ENCODE results near the gene SELENBP1. TPM values are rescaled to one million over a fixed set of nuclear protein-coding genes. Genes with fewer than 3 reads are reported as not detected.

Gene SELENBP1
- total and polyA plus RNA-seq, 2 of the 13 experiments (the other 11 are each of a cell fraction or from before 2014, with no cell fraction given), result 27.8 to 29.0 TPM

- TF ChIP-seq ZNF775 (CRISPR knock-in tag; IDR thresholded peaks at IDR 0.05; ENCODE audit: borderline replicate concordance), result no peak
- peak; percentile 59; the same call in 1 of the 2 replicates for TF ChIP-seq RAD21 (CRISPR knock-in tag; IDR thresholded peaks at IDR 0.05)
- no peak for TF ChIP-seq SNAPC2 (CRISPR knock-in tag; IDR thresholded peaks at IDR 0.05)
- TF ChIP-seq ZNF496 (CRISPR knock-in tag; IDR thresholded peaks at IDR 0.05; ENCODE audit: insufficient replicate concordance), result no peak
- TF ChIP-seq FOXM1 (CRISPR knock-in tag; IDR thresholded peaks at IDR 0.05), result no peak
- TF ChIP-seq ZNF205 (CRISPR knock-in tag; IDR thresholded peaks at IDR 0.05), result no peak
- peak; percentile 90 for TF ChIP-seq ZNF335 (CRISPR knock-in tag; IDR thresholded peaks at IDR 0.05)
- TF ChIP-seq RBFOX2 (IDR thresholded peaks at IDR 0.05; ENCODE audit: low read depth, low read length), result 0 out of 2 replicates have a peak, but pooled peaks have one; percentile 10
- no peak for TF ChIP-seq ZNF264 (CRISPR knock-in tag; IDR thresholded peaks at IDR 0.05)
- no peak for TF ChIP-seq ARID2 (CRISPR knock-in tag; IDR thresholded peaks at IDR 0.05; ENCODE audit: borderline replicate concordance)
- TF ChIP-seq XRCC5 (optimal IDR thresholded peaks at IDR 0.05; ENCODE audit: low read length), result peak; percentile 39
- TF ChIP-seq ZGPAT (CRISPR knock-in tag; IDR thresholded peaks at IDR 0.05), result no peak
- TF ChIP-seq SMC3 (IDR thresholded peaks at IDR 0.05; ENCODE audit: low read length), result peak; percentile 85
- TF ChIP-seq KLF16 (CRISPR knock-in tag; IDR thresholded peaks at IDR 0.05), result peak in 1 of 2 experiments; percentile 34; a peak in 1 of 4 replicates
- no peak for TF ChIP-seq ZNF879 (CRISPR knock-in tag; IDR thresholded peaks at IDR 0.05)
- 0 out of 2 replicates have a peak, but pooled peaks have one; percentile 45 for TF ChIP-seq SSRP1 (CRISPR knock-in tag; IDR thresholded peaks at IDR 0.05)
- no peak for TF ChIP-seq CBX1 (IDR thresholded peaks at IDR 0.05; ENCODE audit: low read depth)
- TF ChIP-seq CREB1 (IDR thresholded peaks at IDR 0.05), result no peak
- peak; percentile 68 for TF ChIP-seq CREB1 (CRISPR knock-in tag; IDR thresholded peaks at IDR 0.05)
- peak; percentile 57; the same call in 1 of the 2 replicates for TF ChIP-seq THAP7 (CRISPR knock-in tag; IDR thresholded peaks at IDR 0.05)
- peak; percentile 68 for TF ChIP-seq MIXL1 (CRISPR knock-in tag; IDR thresholded peaks at IDR 0.05)
- no peak for TF ChIP-seq RORA (CRISPR knock-in tag; IDR thresholded peaks at IDR 0.05)
- no peak for TF ChIP-seq ZNF607 (CRISPR knock-in tag; IDR thresholded peaks at IDR 0.05; ENCODE audit: borderline replicate concordance)
- TF ChIP-seq NR2F6 (IDR thresholded peaks at IDR 0.05), result no peak
- 0 out of 2 replicates have a peak, but pooled peaks have one; percentile 11 for TF ChIP-seq NR2F6 (CRISPR knock-in tag; IDR thresholded peaks at IDR 0.05)
- peak in 1 of 2 experiments; percentile 71; a peak in 1 of 4 replicates for TF ChIP-seq HMGXB4 (CRISPR knock-in tag; IDR thresholded peaks at IDR 0.05; ENCODE audit: borderline replicate concordance in 1 of 2, low read depth in 1 of 2)
- TF ChIP-seq ZNF768 (CRISPR knock-in tag; IDR thresholded peaks at IDR 0.05), result no peak
- TF ChIP-seq TEAD3 (CRISPR knock-in tag; optimal IDR thresholded peaks at IDR 0.05; ENCODE audit: borderline replicate concordance), result peak; percentile 52
Measured at GRCh38 chr1:151340870-151341754, 31.4 kb downstream of the SELENBP1 start (continued).
